Kidney (tissue), 14 donors: ENCODE results near the gene COL4A5. TPM values are rescaled to one million over a fixed set of nuclear protein-coding genes. Genes with fewer than 3 reads are reported as not detected.

Experiments
- DNase-seq, 5 donors: peaks; one replicate each; pipeline ENCODE4 v3.0.0-alpha.2; 2013 to 2020
- FAIRE-seq: peaks from 2 replicates; lab custom pipeline; 2012; peaks lifted over from hg19 to GRCh38; lab: Jason Lieb, UNC
- H3K27ac ChIP-seq, 2 donors: one replicate each; pipeline ENCODE4 v1.7.0; 2013; ENCODE audit warnings: low read depth in 2 of 2, low read length in 2 of 2, inconsistent platforms in 1 of 2
- H3K27me3 ChIP-seq: one replicate; pipeline ENCODE4 v1.7.1; 2013; ENCODE audit warnings: low read length, inconsistent platforms; ENCODE audit not compliant: control insufficient read depth, insufficient read depth
- H3K36me3 ChIP-seq, 3 donors: one replicate each; pipeline versions ENCODE4 v1.7.0 to v1.7.1; 2013; ENCODE audit warnings: low read length in 3 of 3, control low read depth in 1 of 3, inconsistent platforms in 1 of 3; ENCODE audit not compliant: insufficient read depth in 3 of 3, control insufficient read depth in 2 of 3
- H3K4me1 ChIP-seq, 3 donors: one replicate each; pipeline versions ENCODE4 v1.7.0 to v1.7.1; 2013; ENCODE audit warnings: low read length in 3 of 3, inconsistent platforms in 1 of 3, low read depth in 1 of 3; ENCODE audit not compliant: control insufficient read depth in 2 of 3, insufficient read depth in 2 of 3
- H3K4me3 ChIP-seq, 3 donors: one replicate each; pipeline versions ENCODE4 v1.7.0 to v1.8.1; 2013; ENCODE audit warnings: low read length in 3 of 3, control low read depth in 1 of 3, inconsistent platforms in 1 of 3
- H3K9ac ChIP-seq, 3 donors: one replicate each; pipeline versions ENCODE4 v1.7.0 to v1.7.1; 2013; ENCODE audit warnings: low read length in 3 of 3, control low read depth in 1 of 3, inconsistent platforms in 1 of 3
- H3K9me3 ChIP-seq, 3 donors: one replicate each; pipeline versions ENCODE4 v1.7.0 to v1.7.1; 2013; ENCODE audit warnings: low read length in 3 of 3, control low read depth in 1 of 3, inconsistent platforms in 1 of 3; ENCODE audit not compliant: control insufficient read depth in 2 of 3, insufficient read depth in 1 of 3
- intact Hi-C: fragments of 100-400 bp; cut with DNase I; formaldehyde crosslinking; loops from one replicate; pipeline ENCODE4 v1.11.1; 2022
- polyA plus RNA-seq: library from polyadenylated mRNA; stranded (reverse); fragments of 350-450 nt; fragmentation: Illumina TruSeq; extraction: RNeasy Lipid Tissue Mini Kit (QIAGEN cat#74804); gene quantifications from one replicate; pipeline ENCODE4 v1.2.3, GENCODE V29; 2014; ENCODE audit warnings: low read depth, low replicate concordance; ENCODE audit not compliant: insufficient read depth
- total RNA-seq: library from RNA; stranded (reverse); fragmentation: NEBNext Ultra II Directional; extraction: Animal tissue kit (Norgen Biotek cat#: 25700); gene quantifications from one replicate; pipeline ENCODE4 v1.2.1, GENCODE V29; 2021
- TF ChIP-seq, protein P1 (sequence below): IDR thresholded peaks from 3 replicates; pipeline ENCODE4 v1.5.1; 2012; ENCODE audit warnings: mild to moderate bottlenecking, moderate library complexity, borderline replicate concordance; ENCODE audit not compliant: insufficient read depth; ENCODE audit errors: extremely low read depth
- donor health status: control.
- donor health status: control.
- donor health status: control.
- donor health status: control.
- donor health status: control.
- donor health status: DM: yes; HTN: yes; CAD: no.
- donor health status: Normal renal cell carcinoma (clear cell type).

Gene COL4A5
- total and polyA plus RNA-seq, 2 donors from 2014 or later = 11.9 to 23.9 TPM

DNA sequence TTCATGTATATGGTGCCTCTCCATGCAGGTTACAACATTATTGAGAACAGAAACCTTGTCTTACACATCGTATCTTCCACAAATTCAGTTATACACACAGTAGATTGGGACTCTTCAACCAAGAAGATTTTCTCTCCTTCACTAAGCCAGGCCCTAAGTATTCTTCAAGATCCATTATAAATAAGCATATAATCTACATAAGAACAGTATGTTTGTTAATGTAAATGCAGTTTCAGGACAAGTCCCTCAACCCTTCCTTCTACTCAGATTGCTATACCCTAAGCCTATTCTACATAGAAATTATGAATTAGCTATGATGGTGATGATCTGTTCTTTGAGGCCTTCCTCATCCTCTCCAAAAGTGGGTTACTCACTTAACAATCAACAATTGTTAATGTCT is 42.7 kb upstream of the COL4A5 start:
- Histone ChIP-seq H3K4me1 (no peaks in the 10 kb centered on the region), H3K4me3 (no peak overlapping the region), H3K27ac (no peak overlapping the region), H3K9ac (no peak overlapping the region), H3K9me3 (no peaks in the 10 kb centered on the region), H3K27me3 (peaks cover 4% of the 10 kb centered on the region), H3K36me3 (no peaks in the 10 kb centered on the region)
- TF ChIP-seq, protein P1, sequence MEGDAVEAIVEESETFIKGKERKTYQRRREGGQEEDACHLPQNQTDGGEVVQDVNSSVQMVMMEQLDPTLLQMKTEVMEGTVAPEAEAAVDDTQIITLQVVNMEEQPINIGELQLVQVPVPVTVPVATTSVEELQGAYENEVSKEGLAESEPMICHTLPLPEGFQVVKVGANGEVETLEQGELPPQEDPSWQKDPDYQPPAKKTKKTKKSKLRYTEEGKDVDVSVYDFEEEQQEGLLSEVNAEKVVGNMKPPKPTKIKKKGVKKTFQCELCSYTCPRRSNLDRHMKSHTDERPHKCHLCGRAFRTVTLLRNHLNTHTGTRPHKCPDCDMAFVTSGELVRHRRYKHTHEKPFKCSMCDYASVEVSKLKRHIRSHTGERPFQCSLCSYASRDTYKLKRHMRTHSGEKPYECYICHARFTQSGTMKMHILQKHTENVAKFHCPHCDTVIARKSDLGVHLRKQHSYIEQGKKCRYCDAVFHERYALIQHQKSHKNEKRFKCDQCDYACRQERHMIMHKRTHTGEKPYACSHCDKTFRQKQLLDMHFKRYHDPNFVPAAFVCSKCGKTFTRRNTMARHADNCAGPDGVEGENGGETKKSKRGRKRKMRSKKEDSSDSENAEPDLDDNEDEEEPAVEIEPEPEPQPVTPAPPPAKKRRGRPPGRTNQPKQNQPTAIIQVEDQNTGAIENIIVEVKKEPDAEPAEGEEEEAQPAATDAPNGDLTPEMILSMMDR = no peak
- intact Hi-C loops = no loop called here
- DNase-seq (no peak), FAIRE-seq (no peak)

DNA sequence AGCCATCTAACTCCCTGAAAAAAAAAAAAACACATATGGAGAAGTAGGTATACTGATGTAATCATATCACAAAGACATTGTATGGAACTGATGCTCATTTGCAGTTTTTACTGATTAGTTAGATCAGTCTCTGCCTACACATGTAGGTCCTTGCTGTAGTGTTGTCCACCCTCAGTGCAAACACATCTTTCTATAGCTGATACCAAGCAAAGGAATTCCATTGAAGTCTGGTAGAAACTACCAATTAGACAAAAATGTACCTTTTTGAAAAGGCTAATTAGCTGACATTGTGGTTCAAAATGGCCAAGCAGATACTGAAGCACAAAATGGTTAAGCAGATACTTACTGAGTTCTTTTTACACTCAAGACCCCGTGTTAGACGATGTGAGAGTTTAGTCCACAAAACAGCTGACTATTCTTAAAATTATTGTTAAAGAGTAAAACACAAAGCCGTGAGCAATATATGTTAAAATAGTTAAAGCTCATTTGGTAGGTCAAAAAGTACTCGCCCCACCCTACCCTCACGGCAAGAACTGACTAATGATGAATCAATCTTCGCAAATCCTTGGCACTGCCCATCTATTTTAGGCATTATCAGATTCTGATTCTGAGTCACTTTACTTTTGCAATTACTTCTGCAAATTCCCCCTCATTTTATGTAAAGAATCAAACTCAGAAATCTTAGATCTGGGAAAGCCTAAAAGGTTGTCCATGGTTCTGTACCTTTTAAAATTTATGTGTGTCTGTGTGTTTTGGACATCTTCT is 41.8 kb upstream of the COL4A5 start:
- H3K27me3 ChIP-seq = peaks cover 4% of the 10 kb centered on the region
- H3K9me3 ChIP-seq = no peaks in the 10 kb centered on the region
- no peak overlapping the region for H3K27ac ChIP-seq
- intact Hi-C loops = no loop called here
- H3K4me3 ChIP-seq = no peak overlapping the region
- H3K4me1 ChIP-seq = no peaks in the 10 kb centered on the region
- FAIRE-seq (no peak), DNase-seq (no peak)
- H3K36me3 ChIP-seq = no peaks in the 10 kb centered on the region
- H3K9ac ChIP-seq = no peak overlapping the region
- TF ChIP-seq, protein P1 = no peak

GRCh38 chrX:108399418-108400165 is 40.0 kb upstream of the COL4A5 start:
- Histone ChIP-seq H3K9ac (no peak overlapping the region), H3K27ac (no peak overlapping the region), H3K4me1 (no peaks in the 10 kb centered on the region), H3K36me3 (no peaks in the 10 kb centered on the region), H3K27me3 (peaks cover 4% of the 10 kb centered on the region), H3K4me3 (no peak overlapping the region), H3K9me3 (no peaks in the 10 kb centered on the region)
- intact Hi-C loops = no loop called here
- TF ChIP-seq, protein P1 = no peak
- FAIRE-seq (no peak), DNase-seq (no peak)
